PFSK-1 (cell line): Measurements from ENCODE around the gene CHGA.

ENCODE experiments used
- FOXP2 ChIP-seq: optimal IDR thresholded peaks from 2 replicates; pipeline ENCODE3; 2011; ENCODE audit warnings: borderline replicate concordance, control low read depth, inconsistent platforms; ENCODE audit not compliant: insufficient read depth; ENCODE audit errors: extremely low read length, extremely low read depth
- POLR2AphosphoS5 ChIP-seq: IDR thresholded peaks from 2 replicates; pipeline ENCODE4 v1.6.1; 2012; ENCODE audit warnings: low read depth, mild to moderate bottlenecking, control low read depth, low read length, moderate library complexity
- REST ChIP-seq, 2 experiments: IDR thresholded peaks; 2 replicates each; pipeline versions ENCODE4 v1.6.1 to v1.8.0; 2011 to 2012; ENCODE audit warnings: low read depth in 2 of 2, low read length in 2 of 2, control low read depth in 1 of 2, inconsistent platforms in 1 of 2, mild to moderate bottlenecking in 1 of 2, moderate library complexity in 1 of 2; ENCODE audit not compliant: insufficient read depth in 1 of 2
- SIN3A ChIP-seq: IDR thresholded peaks from 2 replicates; pipeline ENCODE4 v1.6.1; 2012; ENCODE audit warnings: mild to moderate bottlenecking, low read length, moderate library complexity, borderline replicate concordance; ENCODE audit not compliant: insufficient read depth
- TAF1 ChIP-seq: IDR thresholded peaks from 2 replicates; pipeline ENCODE4 v1.6.1; 2012; ENCODE audit warnings: low read length, control low read depth, borderline replicate concordance; ENCODE audit not compliant: insufficient read depth

The CHGA gene

DNA sequence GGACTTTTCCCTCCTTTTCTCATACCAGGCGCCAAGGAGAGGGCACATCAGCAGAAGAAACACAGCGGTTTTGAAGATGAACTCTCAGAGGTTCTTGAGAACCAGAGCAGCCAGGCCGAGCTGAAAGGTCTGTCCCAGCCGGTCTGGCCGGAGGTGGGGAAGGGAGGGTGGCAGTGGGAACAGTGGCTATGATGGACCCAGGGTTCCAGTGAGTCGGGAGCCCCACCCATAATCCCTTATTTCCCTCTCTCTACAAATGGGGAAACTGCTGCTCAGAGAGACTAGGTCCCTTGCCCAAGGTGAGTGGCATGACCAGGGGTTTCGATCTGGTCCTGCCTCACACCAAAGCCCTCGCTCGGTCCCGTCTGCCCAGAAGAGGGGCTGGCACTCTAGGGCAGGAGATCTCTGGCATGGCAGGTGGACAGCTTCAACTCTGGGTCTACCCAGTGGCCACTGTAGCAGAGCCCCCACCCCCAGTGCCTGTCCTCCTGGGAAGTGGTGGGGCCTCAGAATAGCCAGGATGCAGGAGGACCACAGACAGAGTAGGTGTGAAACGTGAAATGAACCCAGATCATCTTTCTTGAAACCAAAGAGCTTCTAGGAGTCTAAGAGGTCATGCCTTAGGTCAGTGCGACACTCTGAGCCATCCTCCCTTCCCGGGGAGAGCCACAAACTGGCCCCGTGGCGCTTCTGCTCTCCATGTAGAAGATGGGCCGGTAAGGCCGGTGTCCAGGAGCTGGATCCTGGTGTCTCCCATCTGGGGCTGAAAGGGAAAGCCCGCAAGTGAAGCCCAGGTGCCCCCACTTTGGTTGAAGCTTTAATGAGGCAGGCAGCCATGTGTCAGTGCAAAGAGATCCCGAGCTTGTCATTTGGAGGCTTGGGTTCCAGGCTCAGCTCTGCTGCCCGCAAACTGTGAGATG, 7.0 kb downstream of the CHGA start:
- no peak for TF ChIP-seq POLR2AphosphoS5
- TF ChIP-seq REST (IDR thresholded peaks at IDR 0.05; ENCODE audit: insufficient read depth in 1 of 2, low read depth in 2 of 2, low read length in 2 of 2), result no peak
- TF ChIP-seq SIN3A, result no peak
- TF ChIP-seq FOXP2, result no peak
- no peak for TF ChIP-seq TAF1

GRCh38 chr14:92930737-92931602, 8.0 kb downstream of the CHGA start:
- TF ChIP-seq TAF1 (no peak), SIN3A (no peak), FOXP2 (no peak), POLR2AphosphoS5 (no peak), REST (IDR thresholded peaks at IDR 0.05; ENCODE audit: insufficient read depth in 1 of 2, low read depth in 2 of 2, low read length in 2 of 2) (no peak)

GRCh38 chr14:92931681-92932447, 8.9 kb downstream of the CHGA start:
- no peak for TF ChIP-seq SIN3A
- TF ChIP-seq TAF1, result no peak
- TF ChIP-seq POLR2AphosphoS5, result no peak
- TF ChIP-seq FOXP2, result no peak
- no peak for TF ChIP-seq REST (IDR thresholded peaks at IDR 0.05; ENCODE audit: insufficient read depth in 1 of 2, low read depth in 2 of 2, low read length in 2 of 2)

DNA sequence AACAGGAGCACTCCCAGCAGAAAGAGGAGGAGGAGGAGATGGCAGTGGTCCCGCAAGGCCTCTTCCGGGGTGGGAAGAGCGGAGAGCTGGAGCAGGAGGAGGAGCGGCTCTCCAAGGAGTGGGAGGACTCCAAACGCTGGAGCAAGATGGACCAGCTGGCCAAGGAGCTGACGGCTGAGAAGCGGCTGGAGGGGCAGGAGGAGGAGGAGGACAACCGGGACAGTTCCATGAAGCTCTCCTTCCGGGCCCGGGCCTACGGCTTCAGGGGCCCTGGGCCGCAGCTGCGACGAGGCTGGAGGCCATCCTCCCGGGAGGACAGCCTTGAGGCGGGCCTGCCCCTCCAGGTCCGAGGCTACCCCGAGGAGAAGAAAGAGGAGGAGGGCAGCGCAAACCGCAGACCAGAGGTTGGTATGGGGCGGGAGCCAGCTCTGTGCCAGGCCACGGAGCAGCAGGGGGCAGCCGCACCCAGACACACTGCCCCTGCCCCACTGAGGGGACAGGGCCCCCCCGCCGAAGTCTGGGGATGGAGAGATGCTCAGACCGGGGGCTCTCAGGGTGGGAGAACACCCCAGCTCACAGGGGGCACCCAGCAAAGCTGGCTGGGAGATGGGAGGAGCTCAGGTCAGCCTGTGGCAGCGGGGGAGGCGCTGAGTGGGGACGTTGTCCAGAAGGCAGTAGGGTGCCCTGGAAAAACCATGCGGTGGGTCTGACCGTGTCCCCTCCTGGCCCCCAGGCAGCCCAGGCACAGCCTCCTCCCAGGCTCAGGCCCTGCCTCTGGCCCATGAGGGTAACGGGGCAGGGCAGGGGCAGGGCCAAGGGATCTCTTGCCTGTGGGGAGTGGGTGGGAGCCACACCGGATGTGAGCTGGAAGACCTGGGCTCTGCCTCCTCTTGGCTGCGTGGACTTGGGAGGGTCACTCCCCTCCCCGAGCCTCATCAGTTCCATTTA, 9.8 kb downstream of the CHGA start:
- TF ChIP-seq POLR2AphosphoS5 (no peak), TAF1 (no peak), REST (IDR thresholded peaks at IDR 0.05; ENCODE audit: insufficient read depth in 1 of 2, low read depth in 2 of 2, low read length in 2 of 2) (no peak), SIN3A (no peak), FOXP2 (no peak)
